ENCODE measurements around the gene NYNRIN. TPM values are rescaled to one million over a fixed set of nuclear protein-coding genes. Genes with fewer than 3 reads are reported as not detected.
"Not testable (repeated sequence)": the region's sequence is repeated elsewhere in the genome, so short reads cannot be mapped to it uniquely, and the experiment has no call there.

Gene NYNRIN
- polyA plus RNA-seq, 3 donors: 2.7 to 7.6 (median 3.8) TPM

DNA sequence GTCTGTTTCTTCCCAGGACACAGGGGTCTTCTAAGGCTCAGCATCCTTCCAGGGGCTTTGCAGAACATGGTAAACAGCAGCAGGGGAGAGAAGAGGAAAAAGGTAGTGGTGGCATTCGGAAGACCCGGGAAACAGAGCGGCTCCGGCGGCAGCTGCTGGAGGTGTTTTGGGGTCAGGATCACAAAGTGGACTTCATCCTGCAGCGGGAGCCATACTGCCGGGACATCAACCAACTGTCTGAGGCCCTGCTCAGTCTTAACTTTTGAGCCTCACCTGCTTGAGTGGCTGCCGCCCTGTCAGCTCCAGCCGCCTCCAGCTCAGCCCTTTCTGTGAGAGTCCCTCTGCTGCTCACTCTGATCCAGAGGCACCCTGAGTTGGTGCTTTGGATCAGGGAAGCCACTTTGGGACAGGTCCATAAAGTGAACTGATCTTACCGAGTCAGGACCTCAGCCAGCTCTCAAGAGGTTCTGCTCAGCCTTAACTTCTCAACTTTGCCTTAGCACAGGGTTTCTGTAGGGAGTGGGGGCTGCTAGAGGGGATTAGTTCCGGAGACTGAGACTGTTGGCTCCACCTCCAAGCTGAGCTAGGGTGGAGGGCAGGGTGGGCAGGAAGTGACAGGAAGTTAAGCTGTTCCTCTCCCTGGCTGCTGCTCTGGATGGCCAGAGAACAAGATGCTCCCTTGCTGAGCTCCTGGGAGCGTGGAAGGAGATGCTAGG lies 38.4 kb downstream of the NYNRIN start:
- 51 to 69% (median 52%) methylated on average over 12 of the region's 12 CpGs for WGBS, 3 donors
- H3K27ac ChIP-seq (ENCODE audit: low read depth, low read length): peak overlapping the region; percentile 21

DNA sequence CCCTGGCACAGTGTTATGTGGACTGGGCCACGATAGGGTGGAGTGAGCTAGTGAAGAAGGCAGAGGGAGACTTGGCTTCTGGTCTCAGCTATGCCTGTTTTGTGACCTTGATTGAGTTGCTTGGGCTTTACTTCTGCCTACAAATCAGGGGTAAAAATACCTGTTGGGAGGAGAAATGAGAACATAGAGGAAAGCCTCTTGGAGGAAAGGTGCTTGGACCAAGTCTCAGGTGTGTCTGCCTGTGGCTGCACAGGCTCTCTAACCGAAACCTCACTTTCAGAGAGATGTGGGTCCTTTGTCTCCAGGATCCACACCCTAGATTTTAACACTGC lies 38.9 kb downstream of the NYNRIN start:
- 55 to 66% (median 63%) methylated on average over 2 of the region's 2 CpGs for WGBS, 3 donors
- H3K27ac ChIP-seq (ENCODE audit: low read depth, low read length): no peak overlapping the region

DNA sequence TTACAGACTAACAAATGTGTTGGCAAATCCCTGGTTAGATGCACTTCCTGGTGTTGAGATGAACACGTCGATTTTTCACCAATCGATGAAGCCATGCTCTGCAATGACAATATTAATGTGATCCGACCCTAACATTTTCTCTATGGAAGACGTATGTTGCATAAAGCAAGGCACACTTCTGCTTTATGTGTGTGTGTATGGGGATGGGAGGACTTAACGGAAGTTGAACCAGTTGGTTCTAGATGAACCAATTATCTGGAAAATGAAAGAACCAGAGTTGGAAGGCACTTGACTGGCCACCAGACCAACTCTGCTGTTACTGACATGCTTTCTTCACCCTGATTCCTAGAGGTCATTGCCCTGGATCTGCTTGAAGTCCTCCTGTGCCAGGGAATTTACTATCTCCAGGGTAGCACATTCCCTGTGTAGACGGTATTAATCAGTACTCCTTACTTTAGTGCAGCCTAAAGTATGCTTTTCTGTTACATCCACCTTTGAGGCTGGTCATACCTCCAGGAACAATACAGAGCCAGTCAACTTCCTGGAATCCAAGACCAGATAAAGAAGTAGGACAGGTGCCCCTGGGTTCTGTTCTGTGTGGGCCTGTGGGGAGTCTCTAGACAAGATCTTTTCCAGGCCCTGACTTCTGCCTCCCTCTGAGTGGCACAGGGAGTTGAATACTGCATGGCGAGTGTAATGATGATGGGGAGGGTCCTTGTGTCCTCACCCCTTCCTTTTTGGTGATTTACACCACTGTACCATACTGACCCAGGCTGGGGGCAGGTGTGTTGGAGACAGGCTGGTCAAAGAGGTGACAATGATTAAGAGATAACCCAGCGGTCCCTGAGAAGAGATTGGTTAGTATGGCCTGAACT lies 39.7 kb downstream of the NYNRIN start:
- WGBS, 3 donors: 57 to 71% (median 64%) methylated on average over 9 of the region's 9 CpGs
- no peak overlapping the region for H3K27ac ChIP-seq (ENCODE audit: low read depth, low read length)

DNA sequence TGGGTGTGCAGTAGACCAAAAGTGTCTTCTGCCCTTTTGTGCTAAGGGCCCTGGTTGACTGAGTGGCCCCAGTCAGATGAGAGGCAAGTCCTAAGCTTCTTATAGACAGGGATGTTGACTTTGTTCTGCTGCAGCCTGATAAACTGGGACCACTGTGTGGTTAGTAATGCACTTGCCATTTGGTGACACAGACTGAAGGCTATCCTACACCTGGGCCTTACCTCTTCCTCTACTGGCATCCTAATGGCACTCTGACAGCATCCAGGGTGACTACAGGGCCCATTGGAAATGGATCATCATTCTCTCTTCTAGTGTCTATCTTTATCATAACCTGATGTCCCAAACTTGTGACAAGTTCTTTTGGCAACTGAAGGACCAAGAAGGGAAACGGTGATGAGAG lies 40.5 kb downstream of the NYNRIN start:
- WGBS, 3 donors: 42 to 50% (median 48%) methylated on average over 1 of the region's 1 CpG
- H3K27ac ChIP-seq (ENCODE audit: low read depth, low read length): no peak overlapping the region

DNA sequence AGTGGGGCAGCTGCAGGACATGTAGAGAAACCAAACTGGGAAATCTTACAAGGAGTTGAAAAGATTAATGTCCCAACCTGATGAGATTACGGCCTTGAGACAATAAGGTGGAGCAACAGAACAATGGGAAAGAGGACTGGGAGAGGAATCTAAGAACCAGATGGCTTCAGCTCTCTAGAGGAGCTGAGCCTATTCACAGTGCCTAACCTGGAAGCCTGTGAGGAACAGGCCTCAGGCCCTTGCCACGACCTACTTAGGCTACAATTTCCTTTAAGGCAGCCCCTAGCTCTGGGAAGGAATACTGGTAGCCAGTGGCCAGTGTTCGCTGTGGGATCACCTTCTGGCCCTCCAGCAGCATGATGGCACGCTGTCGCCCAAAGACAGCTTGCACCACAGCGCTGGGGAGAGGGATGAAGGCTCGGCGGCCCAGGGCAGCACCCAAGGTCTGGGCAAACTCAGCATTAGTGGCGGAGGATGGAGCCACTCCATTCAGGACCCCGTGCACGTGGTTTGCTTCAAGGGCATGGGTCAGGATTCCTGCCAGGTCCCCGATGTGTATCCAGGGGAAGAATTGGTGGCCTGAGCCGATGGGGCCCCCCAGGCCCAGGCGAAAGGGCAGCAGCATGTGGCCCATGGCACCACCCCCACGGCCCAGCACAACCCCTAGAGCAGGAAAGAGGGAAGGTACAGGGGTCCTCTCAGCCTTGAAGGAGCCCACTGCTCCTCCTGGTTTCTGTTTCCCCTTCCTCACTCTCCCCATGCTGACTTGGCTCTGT lies 41.2 kb downstream of the NYNRIN start:
- 59 to 74% (median 72%) methylated on average over 14 to 15 of the region's 15 CpGs for WGBS, 3 donors
- H3K27ac ChIP-seq (ENCODE audit: low read depth, low read length): no peak overlapping the region

DNA sequence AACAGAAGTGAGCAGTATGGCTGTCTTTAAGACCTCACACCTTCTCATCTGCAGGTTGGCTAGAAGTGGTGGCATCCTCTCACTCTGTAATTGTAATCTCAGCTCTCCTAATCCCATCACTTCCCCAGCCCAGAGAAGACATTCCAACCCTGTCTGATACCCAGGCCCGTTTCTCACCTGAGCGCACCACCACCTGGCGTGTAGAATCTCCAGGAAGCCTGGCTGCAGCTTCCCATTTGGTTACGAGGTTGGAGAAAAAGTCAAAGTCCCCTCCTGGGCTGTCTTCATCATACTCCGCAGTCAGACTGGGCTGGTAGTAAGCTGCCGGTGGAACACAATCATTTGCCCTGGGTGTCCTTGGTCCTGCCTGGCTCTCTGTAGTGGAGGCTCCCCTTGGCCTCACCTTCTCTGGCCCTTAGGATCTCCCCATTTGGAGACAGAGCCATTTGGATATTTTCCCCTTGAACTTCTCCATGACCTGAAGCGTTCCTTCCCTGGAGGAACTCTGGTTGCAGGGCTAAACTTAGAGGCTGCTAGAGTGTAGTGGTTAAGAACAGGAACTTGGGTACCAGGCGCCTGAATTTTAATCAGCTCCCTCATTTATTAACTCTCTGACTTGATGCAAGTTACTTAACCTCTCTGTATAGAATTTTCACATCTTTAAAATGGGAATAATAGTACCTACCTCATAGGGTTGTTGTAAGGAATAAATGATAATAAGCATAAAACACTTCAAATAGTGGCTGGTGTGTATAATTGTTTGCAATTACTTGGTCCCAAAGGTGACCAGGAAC lies 42.0 kb downstream of the NYNRIN start:
- 71 to 84% (median 84%) methylated on average over 8 of the region's 8 CpGs for WGBS, 3 donors
- H3K27ac ChIP-seq (ENCODE audit: low read depth, low read length): no peak overlapping the region

DNA sequence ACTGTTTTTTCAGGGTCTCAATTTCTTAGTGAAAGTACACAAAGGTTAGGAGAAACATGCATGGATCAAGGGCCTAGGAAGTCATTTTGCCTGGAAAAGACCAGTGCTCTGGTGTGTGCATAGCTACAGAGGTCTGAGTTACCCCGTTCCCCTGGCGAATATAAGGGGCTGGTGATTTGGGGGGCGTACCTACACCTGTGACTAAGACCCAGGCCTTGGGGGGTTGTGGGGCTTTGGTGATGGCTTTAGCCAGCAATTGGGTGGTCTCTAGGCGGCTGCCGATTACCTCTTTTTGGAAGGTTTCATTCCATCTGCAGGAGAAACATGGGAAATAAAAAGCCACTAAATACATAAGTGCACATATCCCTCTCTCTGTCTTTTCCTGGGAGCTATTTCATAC lies 42.7 kb downstream of the NYNRIN start:
- H3K27ac ChIP-seq (ENCODE audit: low read depth, low read length): peak overlapping the region; percentile 99
- WGBS, 3 donors: 46 to 73% (median 51%) methylated on average over 5 of the region's 5 CpGs

DNA sequence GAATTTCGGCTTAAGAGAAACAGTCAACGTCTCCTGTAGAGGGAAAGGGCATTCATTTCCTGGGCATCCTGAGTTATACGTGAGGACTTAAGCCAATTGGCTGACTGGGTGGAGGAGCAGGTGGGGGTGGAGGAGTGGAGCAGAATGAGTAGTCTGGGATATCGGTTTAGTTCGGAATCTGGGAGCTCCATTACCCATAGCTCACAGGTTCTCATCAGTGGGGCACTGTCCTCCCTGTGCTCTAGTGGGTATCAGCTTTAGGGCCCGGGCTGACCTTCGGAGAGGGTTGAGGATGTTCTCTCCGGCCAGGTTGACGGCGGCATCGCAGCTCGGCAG lies 43.1 kb downstream of the NYNRIN start:
- 0 to 3% (median 3%) methylated on average over 12 of the region's 12 CpGs for WGBS, 3 donors
- H3K27ac ChIP-seq (ENCODE audit: low read depth, low read length): peak overlapping the region; percentile 99

DNA sequence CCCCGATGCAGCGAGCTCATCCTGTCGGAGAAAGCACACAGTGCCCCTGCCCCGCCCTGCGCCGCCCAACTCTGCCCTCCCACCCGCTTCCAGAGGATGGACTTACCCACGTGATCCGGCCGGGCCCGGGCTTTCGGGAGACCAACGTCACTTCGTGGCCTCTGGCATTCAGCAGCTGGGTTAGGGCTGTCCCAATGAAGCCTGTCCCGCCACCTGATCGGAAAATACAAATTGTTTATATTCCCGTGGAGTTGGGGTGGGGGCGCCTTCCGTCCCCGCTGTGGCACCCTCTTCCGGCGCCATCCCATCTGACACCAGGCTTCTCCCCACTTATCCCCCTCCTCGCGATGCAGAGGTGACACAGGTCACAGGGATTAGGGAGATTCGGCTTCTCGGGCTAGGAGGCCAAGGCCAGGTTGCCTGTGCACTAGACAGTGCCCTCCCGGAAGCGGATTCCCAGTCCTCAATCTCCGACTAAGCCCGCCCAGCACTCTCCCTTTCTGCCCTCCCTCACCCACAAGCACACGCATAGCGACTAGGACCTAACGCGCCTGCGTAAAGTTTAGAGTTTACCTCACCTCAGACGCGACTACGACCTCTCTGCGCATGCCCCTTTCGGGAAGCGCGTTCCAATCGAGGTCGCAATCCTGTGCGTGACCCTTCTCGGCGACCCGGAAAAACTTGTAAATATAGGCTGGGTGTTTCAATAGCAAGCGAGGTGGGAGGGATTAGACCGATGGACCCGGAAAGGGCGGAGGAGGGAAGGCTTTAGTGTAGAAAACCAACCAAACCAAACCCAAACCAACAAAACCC lies 43.6 kb downstream of the NYNRIN start, which contains the start of gene SDR39U1:
Gene SDR39U1 (minus strand): TSS at position 537 of the 813 bp plus-strand sequence. CDS start 7 bp downstream, at position 530.
- 0% methylated on average over 50 to 52 of the region's 52 CpGs for WGBS, 3 donors
- peak within 1 kb of the TSS; percentile 99 for H3K27ac ChIP-seq (ENCODE audit: low read depth, low read length)

DNA sequence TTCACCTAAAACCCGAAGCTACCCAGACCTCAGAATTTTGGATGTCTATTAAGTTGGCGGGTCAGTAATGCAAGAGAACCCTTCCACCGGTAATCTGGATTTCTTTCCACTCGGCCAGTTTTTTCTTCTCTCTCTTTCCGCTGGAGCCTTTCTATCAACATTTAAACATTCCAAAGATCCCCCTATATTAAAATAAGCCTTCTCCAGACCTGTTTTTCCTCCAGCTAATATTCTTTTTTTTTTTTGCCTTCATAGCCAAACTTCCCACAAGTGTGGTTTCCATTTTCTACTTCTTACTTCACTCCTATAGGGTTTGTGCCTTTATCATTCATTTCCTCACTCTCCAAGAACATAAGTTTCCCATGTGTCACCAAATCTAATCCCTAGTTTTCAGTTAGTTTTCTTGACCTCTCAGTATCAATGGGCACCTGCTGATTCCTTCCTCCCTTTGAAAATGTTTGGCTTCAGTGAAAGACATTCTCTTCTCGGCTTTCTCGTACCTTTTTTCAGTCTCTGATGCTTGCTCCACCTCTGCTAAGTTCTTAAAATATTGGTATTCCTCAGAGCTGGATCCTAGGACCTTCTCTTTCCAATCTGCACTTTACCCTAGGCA lies 44.4 kb downstream of the NYNRIN start:
- no peak overlapping the region for H3K27ac ChIP-seq (ENCODE audit: low read depth, low read length)
- 1 to 5% (median 4%) methylated on average over 7 of the region's 7 CpGs for WGBS, 3 donors

DNA sequence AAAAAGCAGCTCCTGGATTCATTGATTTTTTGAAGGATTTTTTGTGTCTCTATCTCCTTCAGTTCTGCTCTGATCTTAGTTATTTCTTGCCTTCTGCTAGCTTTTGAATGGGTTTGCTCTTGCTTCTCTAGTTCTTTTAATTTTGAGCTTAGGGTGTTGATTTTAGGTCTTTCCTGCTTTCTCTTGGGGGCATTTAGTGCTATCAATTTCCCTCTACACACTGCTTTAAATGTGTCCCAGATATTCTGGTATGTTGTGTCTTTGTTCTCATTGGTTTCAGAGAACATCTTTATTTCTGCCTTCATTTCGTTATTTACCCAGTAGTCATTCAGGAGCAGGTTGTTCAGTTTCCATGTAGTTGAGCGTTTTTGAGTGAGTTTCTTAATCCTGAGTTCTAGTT lies 52.0 kb downstream of the NYNRIN start:
- 87 to 97% (median 88%) methylated on average over 2 of the region's 2 CpGs for WGBS, 3 donors
- H3K27ac ChIP-seq (ENCODE audit: low read depth, low read length): not testable (repeated sequence)

DNA sequence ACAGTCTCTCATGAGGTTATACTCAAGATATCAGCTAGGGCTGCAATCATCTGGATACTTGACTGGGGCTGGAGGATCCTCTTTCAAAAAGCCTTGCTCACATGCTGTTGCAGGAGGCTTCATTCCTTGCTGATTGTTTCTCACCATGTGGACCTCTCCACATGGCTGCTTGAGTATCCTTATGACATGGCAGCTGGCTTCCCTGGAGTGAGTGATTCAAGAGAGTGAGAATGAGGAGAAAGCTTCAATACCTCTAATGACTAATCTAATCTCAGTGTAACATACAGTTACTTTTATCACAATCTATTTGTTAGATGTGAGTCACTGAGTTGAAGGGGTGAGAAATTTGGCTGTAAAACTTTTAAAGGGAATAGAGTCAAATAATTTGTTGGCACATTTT lies 58.2 kb downstream of the NYNRIN start:
- no peak overlapping the region for H3K27ac ChIP-seq (ENCODE audit: low read depth, low read length)

DNA sequence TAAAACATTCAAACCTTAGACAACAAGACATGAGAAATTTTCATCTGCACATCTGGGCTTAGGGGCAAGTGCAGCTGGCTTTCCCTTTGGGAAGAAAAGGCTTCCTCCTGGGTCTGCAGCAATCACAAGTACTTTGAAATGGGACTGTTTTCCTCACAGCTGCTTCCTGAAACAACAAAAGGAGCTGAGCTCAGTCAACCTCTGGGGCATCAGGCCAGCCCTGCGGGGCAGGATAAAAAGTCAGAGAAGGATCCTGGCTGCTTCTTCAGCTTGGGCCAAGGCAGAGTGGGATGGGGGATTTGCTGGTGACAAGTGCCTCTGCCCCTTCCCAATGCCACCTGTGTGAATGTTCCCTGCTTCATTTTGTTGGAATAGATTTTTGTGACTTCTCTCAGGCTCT lies 59.9 kb downstream of the NYNRIN start:
- WGBS, 3 donors: 70 to 87% (median 76%) methylated on average over 1 of the region's 1 CpG
- no peak overlapping the region for H3K27ac ChIP-seq (ENCODE audit: low read depth, low read length)

DNA sequence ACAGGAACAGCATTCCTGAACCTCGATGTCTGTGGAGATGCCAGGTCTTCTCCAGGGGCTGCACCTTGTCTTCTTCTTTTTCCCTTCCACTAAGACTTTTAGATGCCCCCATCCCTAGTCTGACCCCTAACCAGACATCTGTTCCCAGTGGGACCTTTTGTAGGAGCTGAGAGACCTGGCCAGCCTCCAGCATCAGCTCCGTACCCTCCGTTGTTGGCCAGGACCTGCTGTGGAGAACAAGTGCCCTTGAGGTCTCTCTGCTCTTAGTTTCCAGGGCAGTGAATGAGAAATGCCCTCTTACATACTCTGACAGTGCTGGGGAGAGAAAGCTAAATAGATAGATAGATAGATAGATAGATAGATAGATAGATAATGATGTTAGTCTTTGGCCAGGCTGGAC lies 60.5 kb downstream of the NYNRIN start:
- 71 to 85% (median 72%) methylated on average over 3 of the region's 3 CpGs for WGBS, 3 donors
- H3K27ac ChIP-seq (ENCODE audit: low read depth, low read length): no peak overlapping the region

DNA sequence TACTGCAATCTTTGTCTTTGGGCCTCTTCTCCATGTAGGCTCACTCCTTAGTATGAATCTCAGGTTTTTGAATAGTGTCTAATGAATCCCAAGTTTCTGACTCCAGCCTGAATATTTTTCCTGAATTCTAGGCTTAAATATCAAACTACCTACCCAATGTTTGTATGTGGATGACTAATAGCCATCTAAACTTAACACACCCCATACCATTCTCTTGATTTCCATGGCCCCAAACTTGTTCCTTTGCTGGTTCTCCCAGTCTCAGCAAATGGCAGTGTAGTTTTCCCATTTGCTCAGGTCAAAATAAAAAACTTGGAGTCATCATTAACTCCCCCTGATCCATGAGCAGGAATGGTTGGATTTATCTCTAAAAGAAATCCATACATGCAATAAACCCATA lies 62.5 kb downstream of the NYNRIN start:
- no peak overlapping the region for H3K27ac ChIP-seq (ENCODE audit: low read depth, low read length)

DNA sequence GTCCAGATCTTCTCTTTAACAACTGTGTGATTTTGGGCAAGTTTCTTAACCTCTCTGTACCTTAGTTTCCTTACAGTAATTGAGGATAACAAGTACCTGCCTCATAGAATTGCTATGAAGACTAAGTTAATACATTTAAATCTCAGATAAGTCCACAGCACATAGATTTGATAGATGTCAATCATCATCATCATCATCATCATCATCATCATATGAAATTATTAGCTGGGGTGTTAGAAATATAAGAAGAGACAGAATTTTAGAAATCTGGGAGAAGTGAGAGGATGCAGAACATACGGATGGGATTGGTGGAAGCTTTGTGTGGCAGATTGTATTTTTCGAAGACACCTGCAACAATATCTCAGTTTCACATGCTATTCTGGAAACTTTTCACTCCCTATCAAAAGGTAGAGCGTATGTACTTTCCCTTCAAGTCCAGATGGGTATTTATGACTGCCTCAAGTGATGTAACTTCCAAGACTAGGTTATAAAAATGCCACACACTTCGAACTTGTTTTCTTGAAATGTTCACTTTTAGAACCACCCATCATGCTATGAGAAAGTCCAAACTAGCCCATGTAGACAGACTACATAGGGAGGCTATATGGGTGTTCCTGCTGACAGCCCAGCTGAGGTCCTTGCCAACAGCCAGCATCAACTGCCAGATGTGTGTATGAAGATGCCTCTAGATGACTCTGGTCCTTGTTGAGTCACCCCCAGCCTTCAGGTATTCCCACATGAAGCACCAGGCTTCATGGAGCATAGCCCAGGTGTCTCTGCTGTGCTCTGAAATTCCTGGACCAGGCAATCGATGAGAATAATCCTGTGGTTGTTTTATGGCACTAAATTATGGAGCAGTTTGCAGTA lies 64.4 kb downstream of the NYNRIN start:
- no peak overlapping the region for H3K27ac ChIP-seq (ENCODE audit: low read depth, low read length)
- 48 to 94% (median 54%) methylated on average over 3 to 5 of the region's 5 CpGs for WGBS, 3 donors

All from adipose tissue (tissue), 3 donors.